ENCODE measurements around the gene HARBI1. TPM values are rescaled to one million over a fixed set of nuclear protein-coding genes. Genes with fewer than 3 reads are reported as not detected.
"Not testable (repeated sequence)": the region's sequence is repeated elsewhere in the genome, so short reads cannot be mapped to it uniquely, and the experiment has no call there.

Gene HARBI1
- total and polyA plus RNA-seq, 5 experiments from 2014 or later, result 5.5 to 9.4 (median 7.7) TPM

DNA sequence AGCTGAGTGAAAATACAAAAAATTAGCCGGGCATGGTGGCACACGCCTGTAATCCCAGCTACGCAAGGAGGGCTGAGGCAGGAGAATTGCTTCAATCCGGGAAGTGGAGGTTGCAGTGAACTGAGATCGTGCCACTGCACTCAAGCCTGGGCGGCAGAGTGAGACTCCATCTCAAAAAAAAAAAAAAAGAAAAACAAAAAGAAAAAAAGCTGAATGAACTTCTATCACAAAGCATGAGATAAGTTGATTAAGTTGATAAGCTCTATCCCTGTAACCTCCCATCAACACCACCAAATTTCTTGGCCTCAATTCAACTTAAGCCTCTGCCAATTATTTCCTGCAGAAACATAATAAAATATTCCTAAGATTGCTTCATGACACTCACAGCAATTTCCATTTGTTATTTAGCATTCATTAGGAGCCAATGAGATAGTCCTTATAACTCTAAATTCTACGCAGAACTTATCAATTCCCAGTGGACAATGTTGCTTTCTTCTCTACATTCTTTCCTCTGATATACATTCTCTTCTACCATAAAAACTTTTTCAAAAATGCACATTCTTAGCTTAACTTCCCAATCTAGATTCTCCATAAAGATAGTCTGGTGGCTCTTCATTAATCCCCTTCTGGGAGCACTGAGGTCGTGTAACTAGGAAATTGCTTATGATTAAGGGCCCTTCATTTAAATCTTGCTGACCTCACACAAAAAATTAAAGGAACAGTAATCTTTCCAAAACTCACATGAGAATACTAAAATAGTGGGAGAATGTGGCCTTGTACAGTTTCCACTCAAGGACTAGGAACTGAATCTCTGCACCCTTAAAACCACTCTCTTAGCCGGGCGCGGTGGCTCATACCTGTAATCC lies 26.1 kb downstream of the HARBI1 start:
- DNase-seq (no peak), ATAC-seq (no peak)
- H3K4me3 Mint-ChIP-seq, result peak overlapping the region; percentile 27 to 79 (median 54)
- peaks cover 5 to 25% (median 5%) of the 10 kb centered on the region in 3 donors for H3K36me3 Mint-ChIP-seq
- H3K4me1 Mint-ChIP-seq, result peaks cover 29 to 69% (median 58%) of the 10 kb centered on the region in 4 donors
- POLR2A ChIA-PET, result interaction anchor here (1.3 kb wide), 1 partner anchor 26 kb away, joined by 4 read pairs; the partner anchor contains the start of gene HARBI1
- H3K27ac Mint-ChIP-seq, result peak overlapping the region in 8 of 10 donors; percentile 0 to 84 (median 46)
- H3K9me3 Mint-ChIP-seq, result no peaks in the 10 kb centered on the region
- no peaks in the 10 kb centered on the region for H3K27me3 Mint-ChIP-seq

DNA sequence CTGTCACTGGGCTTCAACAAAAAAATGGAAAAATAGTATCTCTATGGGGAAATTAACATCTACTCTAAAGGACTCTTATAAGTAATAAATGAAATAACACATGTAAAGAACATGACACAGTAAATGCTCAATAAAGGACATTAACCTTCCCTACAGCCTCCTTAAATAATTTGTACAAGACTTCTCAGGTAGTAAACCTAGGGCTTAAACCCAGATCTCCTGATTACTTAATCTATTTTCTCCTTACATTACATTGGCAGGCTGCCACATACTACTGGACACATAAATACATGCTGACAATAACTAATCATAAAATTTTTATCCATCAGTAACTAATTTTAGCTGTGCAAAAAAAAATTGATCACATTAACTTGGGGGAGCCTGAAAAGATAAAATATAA lies 28.1 kb downstream of the HARBI1 start:
- POLR2A ChIA-PET, result interaction anchor here (1.8 kb wide), 1 partner anchor 29 kb away, joined by 5 read pairs; no protein-coding TSS in a partner anchor
- Mint-ChIP-seq H3K36me3 (peaks cover 5 to 30% (median 5%) of the 10 kb centered on the region in 3 donors), H3K27ac (peak overlapping the region in 3 of 10 donors; percentile 14 to 89 (median 53)), H3K9me3 (no peaks in the 10 kb centered on the region), H3K27me3 (no peaks in the 10 kb centered on the region), H3K4me1 (peaks cover 25 to 62% (median 54%) of the 10 kb centered on the region in 4 donors), H3K4me3 (peak overlapping the region in 5 of 10 donors; percentile 2 to 54 (median 26))
- DNase-seq, result no peak
- no peak for ATAC-seq

DNA sequence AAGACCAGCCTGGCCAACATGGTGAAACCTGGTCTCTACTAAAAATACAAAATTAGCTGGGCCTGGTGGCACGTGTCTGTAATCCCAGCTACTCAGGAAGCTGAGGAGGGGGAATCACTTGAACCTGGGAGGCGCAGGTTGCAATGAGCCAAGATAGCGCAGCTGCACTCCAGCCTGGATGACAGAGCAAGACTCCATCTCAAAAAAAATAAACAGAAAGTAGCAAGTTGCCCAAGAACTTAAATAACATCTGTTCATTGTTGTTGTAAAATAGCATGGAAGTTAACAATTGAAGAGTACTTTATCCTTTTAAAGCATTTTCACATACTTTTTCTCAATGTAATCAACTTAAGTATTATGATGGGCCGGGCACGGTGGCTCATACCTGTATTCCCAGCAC lies 28.9 kb downstream of the HARBI1 start:
- peak overlapping the region in 2 of 10 donors; percentile 17 to 24 for H3K4me3 Mint-ChIP-seq
- H3K27ac Mint-ChIP-seq, result peak overlapping the region in 1 of 10 donors; percentile 33
- DNase-seq, result no peak
- POLR2A ChIA-PET, result no interaction called here
- peaks cover 23 to 55% (median 49%) of the 10 kb centered on the region in 4 donors for H3K4me1 Mint-ChIP-seq
- ATAC-seq, result no peak
- peaks cover 5 to 30% (median 5%) of the 10 kb centered on the region in 3 donors for H3K36me3 Mint-ChIP-seq
- no peaks in the 10 kb centered on the region for H3K9me3 Mint-ChIP-seq
- no peaks in the 10 kb centered on the region for H3K27me3 Mint-ChIP-seq

DNA sequence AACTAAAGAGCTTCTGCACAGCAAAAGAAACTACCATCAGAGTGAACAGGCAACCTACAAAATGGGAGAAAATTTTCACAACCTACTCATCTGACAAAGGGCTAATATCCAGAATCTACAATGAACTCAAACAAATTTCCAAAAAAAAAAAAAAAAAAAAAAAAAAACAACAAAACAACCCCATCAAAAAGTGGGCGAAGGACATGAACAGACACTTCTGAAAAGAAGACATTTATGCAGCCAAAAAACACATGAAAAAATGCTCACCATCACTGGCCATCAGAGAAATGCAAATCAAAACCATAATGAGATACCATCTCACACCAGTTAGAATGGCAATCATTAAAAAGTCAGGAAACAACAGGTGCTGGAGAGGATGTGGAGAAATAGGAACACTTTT lies 33.5 kb downstream of the HARBI1 start:
- not testable (repeated sequence) for DNase-seq, H3K27ac Mint-ChIP-seq, H3K27me3 Mint-ChIP-seq, H3K9me3 Mint-ChIP-seq, ATAC-seq, H3K4me3 Mint-ChIP-seq
- Mint-ChIP-seq H3K36me3 (peaks cover 5 to 36% (median 10%) of the 10 kb centered on the region in 3 donors), H3K4me1 (peaks cover 23 to 47% (median 41%) of the 10 kb centered on the region in 4 donors)
- POLR2A ChIA-PET, result interaction anchor here (0.7 kb wide), 1 partner anchor 11 kb away, joined by 3 read pairs; no protein-coding TSS in a partner anchor

DNA sequence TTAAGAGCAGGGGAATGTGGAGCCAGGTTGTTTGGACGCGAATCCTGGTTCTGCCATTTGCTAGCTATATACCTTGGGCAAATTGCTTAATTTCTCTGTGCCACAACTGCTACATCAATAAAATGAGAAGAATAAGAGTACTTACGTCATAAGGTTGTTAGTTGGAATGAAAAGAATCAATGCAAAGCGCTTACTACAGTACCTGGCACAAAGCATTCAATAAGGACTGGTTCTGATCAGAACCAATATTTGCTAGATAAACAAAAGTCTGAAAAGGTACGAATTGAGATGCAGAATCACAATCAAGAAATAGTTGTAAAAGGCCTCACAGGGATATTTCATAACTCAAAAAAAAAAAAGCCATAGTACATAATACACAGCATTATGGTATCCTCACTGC lies 34.4 kb downstream of the HARBI1 start:
- DNase-seq, result no peak
- Mint-ChIP-seq H3K27ac (peak overlapping the region in 1 of 10 donors; percentile 20), H3K4me3 (peak overlapping the region in 1 of 10 donors; percentile 34), H3K9me3 (peaks cover 0 to 1% (median 0%) of the 10 kb centered on the region in 9 donors), H3K27me3 (no peaks in the 10 kb centered on the region), H3K36me3 (peaks cover 5 to 37% (median 10%) of the 10 kb centered on the region in 3 donors), H3K4me1 (peaks cover 21 to 41% (median 34%) of the 10 kb centered on the region in 4 donors)
- ATAC-seq, result no peak
- POLR2A ChIA-PET, result interaction anchor here (0.7 kb wide), 1 partner anchor 11 kb away, joined by 3 read pairs; no protein-coding TSS in a partner anchor

DNA sequence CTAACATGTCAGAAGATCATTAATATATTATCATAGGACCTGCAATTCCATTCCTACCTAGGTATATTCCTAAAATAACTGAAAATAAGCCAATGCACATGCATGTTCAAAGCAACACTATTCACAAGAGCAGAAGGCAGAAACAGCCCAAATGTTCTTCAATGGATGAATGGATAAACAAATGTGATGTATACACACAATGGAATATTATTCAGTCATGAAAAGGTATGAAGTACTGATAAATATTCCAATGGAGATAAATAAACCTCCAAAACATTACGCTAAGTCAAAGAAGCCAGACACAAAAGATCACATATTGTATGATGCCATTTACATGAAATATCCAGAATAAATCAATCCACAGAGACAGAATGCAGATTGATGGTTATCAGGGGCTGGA lies 40.0 kb downstream of the HARBI1 start:
- peak overlapping the region in 1 of 10 donors; percentile 15 for H3K27ac Mint-ChIP-seq
- H3K4me3 Mint-ChIP-seq, result no peak overlapping the region
- H3K36me3 Mint-ChIP-seq, result peaks cover 9 to 44% (median 15%) of the 10 kb centered on the region in 3 donors
- ATAC-seq (no peak), DNase-seq (no peak)
- H3K9me3 Mint-ChIP-seq, result peaks cover 0 to 5% (median 0%) of the 10 kb centered on the region in 9 donors
- H3K4me1 Mint-ChIP-seq, result peaks cover 22 to 53% (median 42%) of the 10 kb centered on the region in 4 donors
- H3K27me3 Mint-ChIP-seq, result no peaks in the 10 kb centered on the region
- POLR2A ChIA-PET, result interaction anchor here (1.3 kb wide), 1 partner anchor 17 kb away, joined by 3 read pairs; the partner anchor contains the start of gene AMBRA1

GRCh38 chr11:46574656-46575055 lies 42.4 kb downstream of the HARBI1 start:
- Mint-ChIP-seq H3K36me3 (peaks cover 9 to 30% (median 13%) of the 10 kb centered on the region in 3 donors), H3K27ac (no peak overlapping the region), H3K9me3 (peaks cover 0 to 5% (median 0%) of the 10 kb centered on the region in 9 donors), H3K27me3 (no peaks in the 10 kb centered on the region), H3K4me3 (no peak overlapping the region), H3K4me1 (peaks cover 16 to 51% (median 38%) of the 10 kb centered on the region in 4 donors)
- POLR2A ChIA-PET, result interaction anchor here (0.6 to 0.7 kb wide), 3 partner anchors 134 to 1382 kb away, joined by 3 to 5 read pairs (median 3); no protein-coding TSS in a partner anchor
- ATAC-seq (no peak), DNase-seq (no peak)

DNA sequence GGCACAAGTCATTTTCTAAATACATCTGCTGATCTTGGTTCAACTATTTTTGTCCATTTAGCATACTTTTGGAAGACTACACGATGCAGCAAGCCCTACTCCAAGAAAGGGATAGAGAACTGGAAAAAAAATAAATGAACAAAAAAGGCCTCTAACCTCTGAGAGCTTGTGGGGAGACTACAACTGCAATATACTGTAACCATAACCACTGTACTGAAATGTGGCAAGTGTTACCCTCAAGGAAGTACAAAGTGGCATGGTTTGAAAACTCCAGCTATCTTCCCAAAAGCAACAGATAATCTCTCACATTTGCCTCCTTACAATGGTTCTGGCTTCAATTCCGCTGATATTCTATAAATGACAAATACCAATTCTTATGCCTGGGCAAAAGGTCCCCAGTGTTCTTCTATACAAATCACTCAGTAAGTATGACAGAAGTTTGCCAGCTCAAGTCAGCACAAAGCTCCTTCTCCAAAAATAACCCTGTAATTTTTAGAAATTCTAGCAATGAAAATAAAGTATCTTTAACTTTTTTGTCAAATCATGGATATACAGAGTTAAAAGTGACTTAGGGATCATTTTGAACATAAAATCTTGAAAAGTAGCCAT lies 46.1 kb downstream of the HARBI1 start:
- POLR2A ChIA-PET, result no interaction called here
- H3K27ac Mint-ChIP-seq, result peak overlapping the region in 1 of 10 donors; percentile 17
- H3K9me3 Mint-ChIP-seq, result peaks cover 0 to 5% (median 0%) of the 10 kb centered on the region in 9 donors
- H3K4me1 Mint-ChIP-seq, result peaks cover 8 to 42% (median 25%) of the 10 kb centered on the region in 4 donors
- H3K4me3 Mint-ChIP-seq, result no peak overlapping the region
- ATAC-seq, result no peak
- no peak for DNase-seq
- H3K36me3 Mint-ChIP-seq, result peaks cover 5 to 11% (median 10%) of the 10 kb centered on the region in 3 donors
- no peaks in the 10 kb centered on the region for H3K27me3 Mint-ChIP-seq

GRCh38 chr11:46565232-46565840 lies 51.7 kb downstream of the HARBI1 start:
- no peak overlapping the region for H3K4me3 Mint-ChIP-seq
- peaks cover 11 to 49% (median 30%) of the 10 kb centered on the region in 4 donors for H3K4me1 Mint-ChIP-seq
- no peaks in the 10 kb centered on the region for H3K36me3 Mint-ChIP-seq
- no peak overlapping the region for H3K27ac Mint-ChIP-seq
- H3K27me3 Mint-ChIP-seq, result no peaks in the 10 kb centered on the region
- POLR2A ChIA-PET, result no interaction called here
- no peak for DNase-seq
- no peak for ATAC-seq
- H3K9me3 Mint-ChIP-seq, result no peaks in the 10 kb centered on the region

DNA sequence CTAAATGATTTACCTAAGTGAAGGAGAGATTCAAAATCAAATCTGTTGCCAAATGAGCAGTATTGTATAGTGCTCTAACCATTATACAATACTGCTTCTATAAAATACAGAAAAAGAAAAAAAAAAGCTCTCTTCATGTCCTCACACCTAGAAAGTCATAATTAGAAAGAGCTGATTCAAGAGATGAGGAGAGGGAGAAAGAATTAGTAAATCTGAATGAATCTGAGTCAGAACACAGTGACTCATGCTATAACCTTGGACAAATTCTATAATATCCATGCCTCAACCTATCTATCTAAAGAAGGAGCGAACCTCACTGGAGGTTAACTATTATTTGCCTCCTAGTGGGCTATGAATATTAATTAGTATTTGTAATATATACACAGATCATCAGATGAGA lies 52.6 kb downstream of the HARBI1 start:
- no peaks in the 10 kb centered on the region for H3K9me3 Mint-ChIP-seq
- no peaks in the 10 kb centered on the region for H3K27me3 Mint-ChIP-seq
- DNase-seq (no peak), ATAC-seq (no peak)
- no peak overlapping the region for H3K4me3 Mint-ChIP-seq
- H3K27ac Mint-ChIP-seq, result peak overlapping the region in 2 of 10 donors; percentile 39 to 42
- H3K36me3 Mint-ChIP-seq, result no peaks in the 10 kb centered on the region
- H3K4me1 Mint-ChIP-seq, result peaks cover 13 to 50% (median 36%) of the 10 kb centered on the region in 4 donors
- POLR2A ChIA-PET, result no interaction called here

DNA sequence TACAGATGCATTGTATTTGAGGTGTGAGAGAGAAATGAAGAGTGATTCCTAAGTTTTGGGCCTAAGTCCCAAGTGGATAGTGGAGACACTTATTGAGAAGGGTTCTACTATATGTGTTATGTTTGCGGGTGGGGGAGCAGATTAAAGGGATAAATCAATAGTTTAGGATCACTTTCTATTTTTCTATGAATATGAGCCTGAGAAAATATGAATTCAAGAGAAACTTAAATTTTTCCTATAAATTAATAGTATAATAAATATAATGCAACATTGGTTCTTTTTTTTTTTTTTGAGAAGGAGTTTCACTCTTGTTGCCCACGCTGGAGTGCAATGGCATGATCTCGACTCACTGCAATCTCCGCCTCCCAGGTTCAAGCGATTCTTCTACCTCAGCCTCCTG lies 54.5 kb downstream of the HARBI1 start:
- Mint-ChIP-seq H3K9me3 (no peaks in the 10 kb centered on the region), H3K4me1 (peaks cover 19 to 61% (median 50%) of the 10 kb centered on the region in 4 donors), H3K36me3 (no peaks in the 10 kb centered on the region), H3K27me3 (no peaks in the 10 kb centered on the region), H3K27ac (peak overlapping the region in 8 of 10 donors; percentile 17 to 97 (median 75)), H3K4me3 (no peak overlapping the region)
- no peak for DNase-seq
- ATAC-seq, result no peak
- POLR2A ChIA-PET, result interaction anchor here (0.7 kb wide), 1 partner anchor 1597 kb away, joined by 4 read pairs; no protein-coding TSS in a partner anchor

All from naive thymus-derived CD8-positive, alpha-beta T cell (primary cell).